PC-9 (cell line): ENCODE results near the gene TAB3. TPM values are rescaled to one million over a fixed set of nuclear protein-coding genes. Genes with fewer than 3 reads are reported as not detected.

Experiments
- BruUV-seq: library from RNA; stranded (reverse); fragments of 400-500 nt; replicated peaks from 2 replicates; lab custom pipeline; 2021; lab: Mats Ljungman, UMichigan
- CTCF ChIA-PET: fragments of 300-600 bp; sonication (Branson Sonifier 250); formaldehyde crosslinking; loops from one replicate; lab custom pipeline; 2022; ENCODE audit warnings: antibody characterized with exemption; lab: Charles Lee
- POLR2A ChIA-PET: fragments of 300-600 bp; sonication (Branson Sonifier 250); formaldehyde crosslinking; loops from one replicate; lab custom pipeline; 2022; ENCODE audit warnings: antibody characterized with exemption; ENCODE audit not compliant: unreplicated experiment; lab: Charles Lee
- DNase-seq, 2 experiments: peaks; one replicate each; pipeline versions ENCODE4 v3.0.0 to v3.0.0-alpha.2; 2015 to 2022; ENCODE audit warnings: mixed read lengths in 1 of 2
- H2AFZ ChIP-seq: fragments of 200-600 bp; sonication (generic); 2 replicates; pipeline ENCODE4 v1.8.1; 2017; ENCODE audit warnings: antibody characterized with exemption
- H3F3A ChIP-seq: fragments of 200-600 bp; sonication (generic); 2 replicates; pipeline ENCODE4 v1.8.1; 2017; ENCODE audit warnings: antibody characterized with exemption, mild to moderate bottlenecking, low read depth; ENCODE audit not compliant: insufficient read depth
- H3K27ac ChIP-seq: fragments of 200-600 bp; sonication (generic); 2 replicates; pipeline ENCODE4 v1.6.1; 2016; ENCODE audit warnings: mixed run types
- H3K27me3 ChIP-seq: fragments of 200-600 bp; sonication (generic); 2 replicates; pipeline ENCODE4 v1.6.1; 2016; ENCODE audit warnings: low read depth, mixed run types; ENCODE audit not compliant: insufficient read depth
- H3K36me3 ChIP-seq: fragments of 200-600 bp; sonication (generic); 2 replicates; pipeline ENCODE4 v1.6.1; 2016; ENCODE audit warnings: low read depth, mixed run types
- H3K4me1 ChIP-seq: fragments of 200-600 bp; sonication (generic); replicated peaks from 2 replicates; pipeline ENCODE4 v1.6.1; 2016; ENCODE audit warnings: mixed run types; ENCODE audit not compliant: insufficient read depth
- H3K4me2 ChIP-seq: fragments of 200-600 bp; sonication (generic); 2 replicates; pipeline ENCODE4 v1.6.1; 2017; ENCODE audit warnings: mixed run types
- H3K4me3 ChIP-seq: fragments of 200-600 bp; sonication (generic); 2 replicates; pipeline ENCODE4 v1.6.1; 2016; ENCODE audit warnings: mixed run types
- H3K79me2 ChIP-seq: fragments of 200-600 bp; sonication (generic); 2 replicates; pipeline ENCODE4 v1.6.1; 2017; ENCODE audit warnings: low read depth, mixed run types
- H3K9me2 ChIP-seq: fragments of 200-600 bp; sonication (generic); 2 replicates; pipeline ENCODE4 v1.8.1; 2017; ENCODE audit warnings: mild to moderate bottlenecking; ENCODE audit not compliant: insufficient read depth
- H3K9me3 ChIP-seq: fragments of 200-600 bp; sonication (generic); 2 replicates; pipeline ENCODE4 v1.8.1; 2016; ENCODE audit warnings: low read depth; ENCODE audit not compliant: insufficient read depth
- H4K20me1 ChIP-seq: fragments of 200-600 bp; sonication (generic); 2 replicates; pipeline ENCODE4 v1.8.1; 2017; ENCODE audit not compliant: insufficient read depth
- EZH2 ChIP-seq: fragments of 200-600 bp; sonication (generic); IDR thresholded peaks from 2 replicates; pipeline ENCODE4 v1.8.0; 2017; ENCODE audit warnings: antibody characterized with exemption, low read depth
- intact Hi-C: fragments of 100-400 bp; cut with micrococcal nuclease; formaldehyde crosslinking; loops from one replicate; pipeline ENCODE4 v1.10.0; 2022; ENCODE audit not compliant: unreplicated experiment
- total RNA-seq: library from RNA; stranded (reverse); gene quantifications from 2 replicates; pipeline ENCODE4 v1.2.3, GENCODE V29; 2021
- TF ChIP-seq, protein P1 (sequence below): fragments of 200-600 bp; sonication (generic); conservative IDR thresholded peaks from 2 replicates; pipeline ENCODE4 v1.6.1; 2017; ENCODE audit warnings: mixed run types, antibody characterized with exemption, mild to moderate bottlenecking, moderate library complexity

TAB3 gene
- total RNA-seq, 1 experiment from 2014 or later: 50.8 TPM

DNA sequence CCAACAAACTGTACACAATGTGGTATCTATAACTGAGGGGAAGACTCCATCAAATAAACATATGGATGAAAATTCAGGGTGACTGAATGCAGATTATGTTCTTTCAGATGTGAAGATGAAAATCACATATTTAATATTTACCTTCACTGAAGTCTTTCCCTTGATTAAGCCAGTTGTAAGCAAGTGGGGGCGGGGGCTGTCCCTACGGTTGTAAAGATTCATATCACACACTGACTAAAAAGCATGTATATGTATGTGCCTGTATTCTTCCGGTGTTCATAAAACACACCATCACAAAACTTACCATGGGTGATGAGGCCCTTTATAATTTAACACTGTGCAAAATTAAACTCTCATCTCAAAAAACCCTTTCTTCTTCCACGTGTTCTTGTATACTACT, 1.3 kb downstream of the TAB3 start:
- H3K4me2 ChIP-seq: peak overlapping the region; percentile 91
- no peaks in the 10 kb centered on the region for H3K27me3 ChIP-seq
- no TSS peak for BruUV-seq
- H3K27ac ChIP-seq: no peak overlapping the region
- H2AFZ ChIP-seq: no peak overlapping the region
- TF ChIP-seq, protein P1, sequence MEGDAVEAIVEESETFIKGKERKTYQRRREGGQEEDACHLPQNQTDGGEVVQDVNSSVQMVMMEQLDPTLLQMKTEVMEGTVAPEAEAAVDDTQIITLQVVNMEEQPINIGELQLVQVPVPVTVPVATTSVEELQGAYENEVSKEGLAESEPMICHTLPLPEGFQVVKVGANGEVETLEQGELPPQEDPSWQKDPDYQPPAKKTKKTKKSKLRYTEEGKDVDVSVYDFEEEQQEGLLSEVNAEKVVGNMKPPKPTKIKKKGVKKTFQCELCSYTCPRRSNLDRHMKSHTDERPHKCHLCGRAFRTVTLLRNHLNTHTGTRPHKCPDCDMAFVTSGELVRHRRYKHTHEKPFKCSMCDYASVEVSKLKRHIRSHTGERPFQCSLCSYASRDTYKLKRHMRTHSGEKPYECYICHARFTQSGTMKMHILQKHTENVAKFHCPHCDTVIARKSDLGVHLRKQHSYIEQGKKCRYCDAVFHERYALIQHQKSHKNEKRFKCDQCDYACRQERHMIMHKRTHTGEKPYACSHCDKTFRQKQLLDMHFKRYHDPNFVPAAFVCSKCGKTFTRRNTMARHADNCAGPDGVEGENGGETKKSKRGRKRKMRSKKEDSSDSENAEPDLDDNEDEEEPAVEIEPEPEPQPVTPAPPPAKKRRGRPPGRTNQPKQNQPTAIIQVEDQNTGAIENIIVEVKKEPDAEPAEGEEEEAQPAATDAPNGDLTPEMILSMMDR: no peak
- TF ChIP-seq EZH2: no peak
- intact Hi-C loops: loop anchor here (5.0 kb wide), 1 partner anchor 55 kb away; no protein-coding TSS in a partner anchor
- DNase-seq: no peak
- peaks cover 36% of the 10 kb centered on the region for H3K4me1 ChIP-seq
- no peaks in the 10 kb centered on the region for H4K20me1 ChIP-seq
- CTCF ChIA-PET: no interaction called here
- POLR2A ChIA-PET: interaction anchor here (0.7 kb wide), 1 partner anchor 585 kb away, joined by 3 read pairs; no protein-coding TSS in a partner anchor
- peaks cover 61% of the 10 kb centered on the region for H3K79me2 ChIP-seq
- 0 out of 2 replicates have a peak, but pooled peaks cover 4% of the 10 kb centered on the region for H3K36me3 ChIP-seq
- 0 out of 2 replicates have a peak, but pooled peaks cover 4% of the 10 kb centered on the region for H3F3A ChIP-seq
- peak overlapping the region; percentile 89 for H3K4me3 ChIP-seq
- H3K9me3 ChIP-seq: peaks cover 4% of the 10 kb centered on the region; the same call in 1 of the 2 replicates
- no peaks in the 10 kb centered on the region for H3K9me2 ChIP-seq

DNA sequence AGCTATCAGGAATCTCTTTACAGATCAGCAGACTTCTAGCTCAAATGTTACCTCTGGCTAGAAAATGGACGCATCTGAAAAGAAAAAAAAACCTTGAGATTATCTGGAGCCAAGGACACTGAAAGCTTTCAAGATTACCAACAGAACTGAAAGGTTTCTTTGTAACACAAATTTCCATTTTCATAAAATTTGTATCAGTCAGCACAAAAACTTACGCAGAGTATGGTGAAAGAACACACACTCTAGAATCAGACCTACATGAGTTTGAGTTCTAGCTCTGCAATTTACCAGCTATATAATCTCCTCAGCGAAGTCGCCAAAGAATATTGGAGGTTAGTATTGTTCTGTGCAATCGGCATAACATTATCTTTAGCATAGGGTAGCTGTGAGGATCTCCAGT, 1.8 kb downstream of the TAB3 start:
- Histone ChIP-seq H3K4me1 (peaks cover 33% of the 10 kb centered on the region), H3F3A (0 out of 2 replicates have a peak, but pooled peaks cover 3% of the 10 kb centered on the region), H3K79me2 (peaks cover 65% of the 10 kb centered on the region), H4K20me1 (no peaks in the 10 kb centered on the region), H3K9me2 (no peaks in the 10 kb centered on the region), H3K9me3 (peaks cover 3% of the 10 kb centered on the region; the same call in 1 of the 2 replicates), H3K27me3 (no peaks in the 10 kb centered on the region), H3K4me3 (peak overlapping the region; percentile 89), H2AFZ (no peak overlapping the region), H3K36me3 (0 out of 2 replicates have a peak, but pooled peaks cover 4% of the 10 kb centered on the region), H3K4me2 (peak overlapping the region; percentile 91), H3K27ac (no peak overlapping the region)
- CTCF ChIA-PET: interaction anchor here (0.5 kb wide), 1 partner anchor 126 kb away, joined by 6 read pairs; no protein-coding TSS in a partner anchor
- TF ChIP-seq, protein P1: no peak
- no peak for TF ChIP-seq EZH2
- no TSS peak for BruUV-seq
- POLR2A ChIA-PET: interaction anchor here (0.6 to 0.7 kb wide), 2 partner anchors 10 to 584 kb away, joined by 3 read pairs; no protein-coding TSS in a partner anchor
- intact Hi-C loops: loop anchor here (5.0 kb wide), 1 partner anchor 55 kb away; no protein-coding TSS in a partner anchor
- DNase-seq: no peak

DNA sequence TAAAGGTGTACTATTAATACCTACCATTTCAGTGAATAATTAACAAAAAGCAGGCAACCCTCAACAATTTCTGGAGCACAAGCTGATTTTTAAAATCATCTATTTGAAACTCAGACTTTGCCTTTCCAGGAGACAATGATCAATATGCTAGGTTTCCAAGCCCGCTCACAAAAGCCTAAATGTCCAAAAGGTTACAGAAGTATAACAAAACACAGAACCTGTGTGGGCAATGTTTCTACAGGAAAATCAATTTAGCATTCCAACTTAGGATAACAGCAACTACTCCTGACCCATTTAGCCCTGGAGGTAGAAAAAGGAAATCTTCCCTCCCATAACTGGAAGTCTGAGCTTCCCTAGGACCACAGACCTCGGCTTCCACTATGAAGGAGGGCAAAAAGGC, 3.9 kb downstream of the TAB3 start:
- Histone ChIP-seq H3K4me1 (peaks cover 17% of the 10 kb centered on the region), H3K9me3 (no peaks in the 10 kb centered on the region), H3K36me3 (0 out of 2 replicates have a peak, but pooled peaks cover 6% of the 10 kb centered on the region), H3K4me3 (no peak overlapping the region), H4K20me1 (no peaks in the 10 kb centered on the region; the same call in 1 of the 2 replicates), H2AFZ (no peak overlapping the region), H3K9me2 (no peaks in the 10 kb centered on the region), H3K79me2 (peaks cover 87% of the 10 kb centered on the region), H3K4me2 (no peak overlapping the region), H3F3A (no peaks in the 10 kb centered on the region), H3K27me3 (no peaks in the 10 kb centered on the region), H3K27ac (no peak overlapping the region)
- intact Hi-C loops: loop anchor here (5.0 kb wide), 1 partner anchor 57 kb away; no protein-coding TSS in a partner anchor
- ChIA-PET CTCF (no interaction called here), POLR2A (no interaction called here)
- no peak for DNase-seq
- TF ChIP-seq, protein P1: no peak
- no peak for TF ChIP-seq EZH2
- BruUV-seq: no TSS peak
